OCI-LY1 (cell line): ENCODE data around the gene DFFA.
"Not testable (repeated sequence)": the region's sequence is repeated elsewhere in the genome, so short reads cannot be mapped to it uniquely, and the experiment has no call there.

Experiments used
- H2AFZ ChIP-seq: fragments of 200-600 bp; sonication (generic), shearing (Covaris generic); 2 replicates; pipeline ENCODE4 v1.6.0; 2014; ENCODE audit warnings: antibody characterized with exemption, mild to moderate bottlenecking, low read length
- H3F3A ChIP-seq: fragments of 200-600 bp; sonication (generic), shearing (Covaris generic); 2 replicates; pipeline ENCODE4 v1.6.0; 2014; ENCODE audit warnings: mild to moderate bottlenecking, antibody characterized with exemption, low read length, moderate library complexity; ENCODE audit not compliant: insufficient read depth
- H3K27ac ChIP-seq: fragments of 200-600 bp; sonication (generic); 2 replicates; pipeline ENCODE4 v1.5.1; 2014; ENCODE audit warnings: low read length, mixed run types, mild to moderate bottlenecking, low read depth; ENCODE audit not compliant: poor library complexity, severe bottlenecking
- H3K27me3 ChIP-seq: fragments of 200-600 bp; sonication (generic); 2 replicates; pipeline ENCODE4 v1.6.0; 2014; ENCODE audit warnings: antibody characterized with exemption, mild to moderate bottlenecking, low read length, moderate library complexity; ENCODE audit not compliant: insufficient read depth
- H3K36me3 ChIP-seq: fragments of 200-600 bp; sonication (generic); 2 replicates; pipeline ENCODE4 v1.6.1; 2014; ENCODE audit warnings: mild to moderate bottlenecking, antibody characterized with exemption, low read length, moderate library complexity, mixed read lengths; ENCODE audit not compliant: insufficient read depth
- H3K4me1 ChIP-seq: fragments of 200-600 bp; sonication (generic); 2 replicates; pipeline ENCODE4 v1.5.1; 2014; ENCODE audit warnings: mild to moderate bottlenecking, low read length, moderate library complexity; ENCODE audit not compliant: insufficient read depth, severe bottlenecking
- H3K4me2 ChIP-seq: fragments of 200-600 bp; sonication (generic), shearing (Covaris generic); 2 replicates; pipeline ENCODE4 v1.6.1; 2014; ENCODE audit warnings: low read length
- H3K4me3 ChIP-seq: fragments of 200-600 bp; sonication (generic); 2 replicates; pipeline ENCODE4 v1.5.1; 2014; ENCODE audit warnings: low read length, low read depth, mild to moderate bottlenecking, mixed read lengths; ENCODE audit not compliant: poor library complexity, severe bottlenecking
- H3K79me2 ChIP-seq: fragments of 200-600 bp; shearing (Covaris generic); 2 replicates; pipeline ENCODE4 v1.6.1; 2016; ENCODE audit warnings: mixed run types, low read length, mixed read lengths; ENCODE audit not compliant: insufficient read depth
- H3K9ac ChIP-seq: fragments of 200-600 bp; sonication (generic), shearing (Covaris generic); 2 replicates; pipeline ENCODE4 v1.6.1; 2014; ENCODE audit warnings: mild to moderate bottlenecking, low read length, mixed read lengths
- H3K9me2 ChIP-seq: fragments of 200-600 bp; sonication (generic), shearing (Covaris generic); 2 replicates; pipeline ENCODE4 v1.6.1; 2014; ENCODE audit warnings: low read depth, mild to moderate bottlenecking, low read length, mixed read lengths
- H3K9me3 ChIP-seq: fragments of 200-600 bp; shearing (Covaris generic); 2 replicates; pipeline ENCODE4 v1.6.1; 2014; ENCODE audit warnings: low read length, mixed read lengths
- H4K20me1 ChIP-seq: fragments of 200-600 bp; sonication (generic), shearing (Covaris generic); 2 replicates; pipeline ENCODE4 v1.6.0; 2016; ENCODE audit warnings: mild to moderate bottlenecking, low read length; ENCODE audit not compliant: insufficient read depth
- EZH2 ChIP-seq: fragments of 200-600 bp; sonication (generic), shearing (Covaris generic); IDR thresholded peaks from 2 replicates; pipeline ENCODE4 v1.8.0; 2017; ENCODE audit warnings: borderline replicate concordance, mixed run types, mild to moderate bottlenecking, antibody characterized with exemption, low read length, moderate library complexity, mixed read lengths
- TF ChIP-seq, protein P1 (sequence below): fragments of 200-600 bp; sonication (generic), shearing (Covaris generic); IDR thresholded peaks from 2 replicates; pipeline ENCODE4 v1.5.1; 2017; ENCODE audit warnings: mild to moderate bottlenecking, antibody characterized with exemption, low read length, moderate library complexity, mixed read lengths

Gene DFFA

DNA sequence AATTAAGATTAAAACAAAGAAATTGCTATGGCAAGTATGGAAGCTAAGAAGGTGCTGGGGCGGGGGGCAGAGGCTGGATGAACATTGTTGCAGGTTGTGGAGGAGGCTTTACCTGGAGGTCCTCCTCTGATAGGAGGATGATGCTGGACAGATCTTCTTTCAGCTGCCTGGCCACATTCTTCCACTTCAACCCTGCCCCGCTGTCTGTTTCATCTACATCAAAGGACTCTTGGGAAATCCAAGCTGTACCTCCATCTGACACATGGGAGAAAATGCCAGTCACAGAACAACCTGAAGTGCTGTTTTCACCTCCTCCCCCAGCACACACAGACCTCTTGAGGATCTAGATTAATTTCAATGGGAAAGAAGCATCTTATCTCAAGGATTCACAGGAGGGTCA lies 5.3 kb downstream of the DFFA start:
- peaks cover 66% of the 10 kb centered on the region for H3K36me3 ChIP-seq

DNA sequence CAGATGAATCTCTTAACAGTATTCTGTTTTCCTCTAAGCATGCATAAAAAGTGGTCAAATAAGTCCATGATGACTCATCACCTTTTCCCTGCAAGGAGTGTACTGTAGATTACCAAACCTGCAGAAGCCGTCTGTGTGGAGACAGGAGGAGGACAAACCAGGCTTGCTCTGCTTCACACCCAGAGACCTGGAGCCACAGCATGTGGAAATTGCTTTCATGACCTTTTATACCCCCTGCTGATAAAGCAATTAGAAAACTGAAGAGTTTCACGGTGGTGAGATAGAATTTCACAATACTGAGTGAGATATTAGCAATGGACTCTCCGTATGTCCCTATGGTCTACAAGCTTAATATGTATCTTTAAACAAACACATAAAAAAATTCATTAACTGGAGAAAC lies 13.1 kb downstream of the DFFA start:
- Histone ChIP-seq H3F3A (no peaks in the 10 kb centered on the region), H3K9me3 (no peaks in the 10 kb centered on the region), H2AFZ (no peak overlapping the region), H3K4me2 (no peak overlapping the region), H3K36me3 (peaks cover 51% of the 10 kb centered on the region), H3K4me3 (no peak overlapping the region), H3K27me3 (no peaks in the 10 kb centered on the region), H4K20me1 (no peaks in the 10 kb centered on the region), H3K9ac (no peak overlapping the region), H3K27ac (no peak overlapping the region), H3K4me1 (no peaks in the 10 kb centered on the region), H3K79me2 (no peaks in the 10 kb centered on the region), H3K9me2 (no peaks in the 10 kb centered on the region)
- no peak for TF ChIP-seq EZH2
- TF ChIP-seq, protein P1, sequence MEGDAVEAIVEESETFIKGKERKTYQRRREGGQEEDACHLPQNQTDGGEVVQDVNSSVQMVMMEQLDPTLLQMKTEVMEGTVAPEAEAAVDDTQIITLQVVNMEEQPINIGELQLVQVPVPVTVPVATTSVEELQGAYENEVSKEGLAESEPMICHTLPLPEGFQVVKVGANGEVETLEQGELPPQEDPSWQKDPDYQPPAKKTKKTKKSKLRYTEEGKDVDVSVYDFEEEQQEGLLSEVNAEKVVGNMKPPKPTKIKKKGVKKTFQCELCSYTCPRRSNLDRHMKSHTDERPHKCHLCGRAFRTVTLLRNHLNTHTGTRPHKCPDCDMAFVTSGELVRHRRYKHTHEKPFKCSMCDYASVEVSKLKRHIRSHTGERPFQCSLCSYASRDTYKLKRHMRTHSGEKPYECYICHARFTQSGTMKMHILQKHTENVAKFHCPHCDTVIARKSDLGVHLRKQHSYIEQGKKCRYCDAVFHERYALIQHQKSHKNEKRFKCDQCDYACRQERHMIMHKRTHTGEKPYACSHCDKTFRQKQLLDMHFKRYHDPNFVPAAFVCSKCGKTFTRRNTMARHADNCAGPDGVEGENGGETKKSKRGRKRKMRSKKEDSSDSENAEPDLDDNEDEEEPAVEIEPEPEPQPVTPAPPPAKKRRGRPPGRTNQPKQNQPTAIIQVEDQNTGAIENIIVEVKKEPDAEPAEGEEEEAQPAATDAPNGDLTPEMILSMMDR: no peak

More for the DNA sequence above, 5.3 kb downstream of the DFFA start:
- no peaks in the 10 kb centered on the region for H4K20me1 ChIP-seq
- H3K27ac ChIP-seq: no peak overlapping the region
- no peaks in the 10 kb centered on the region for H3F3A ChIP-seq
- no peak overlapping the region for H2AFZ ChIP-seq
- no peaks in the 10 kb centered on the region for H3K27me3 ChIP-seq
- H3K9me3 ChIP-seq: no peaks in the 10 kb centered on the region
- TF ChIP-seq, protein P1: no peak
- TF ChIP-seq EZH2: no peak
- no peak overlapping the region for H3K4me3 ChIP-seq
- H3K9me2 ChIP-seq: no peaks in the 10 kb centered on the region
- H3K79me2 ChIP-seq: no peaks in the 10 kb centered on the region
- peaks cover 9% of the 10 kb centered on the region for H3K4me1 ChIP-seq
- no peak overlapping the region for H3K9ac ChIP-seq
- no peak overlapping the region for H3K4me2 ChIP-seq

DNA sequence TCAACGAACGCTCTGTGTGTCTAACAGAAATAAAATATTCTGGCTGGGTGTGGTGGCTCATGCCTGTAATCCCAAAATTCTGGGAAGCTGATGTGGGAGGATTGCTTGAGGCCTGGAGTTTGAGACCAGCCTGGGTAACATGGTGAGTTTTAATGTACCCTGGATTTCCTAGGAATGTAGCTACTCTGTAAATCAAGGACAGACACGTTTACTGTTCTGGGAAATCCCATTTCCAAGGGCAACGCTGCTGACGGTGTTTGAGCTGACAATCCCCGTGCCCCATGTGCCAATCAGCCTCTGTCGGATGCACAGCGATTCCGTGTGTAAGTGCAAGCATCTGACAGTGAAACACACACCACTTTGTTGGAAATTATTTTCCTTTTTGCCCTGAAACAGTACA lies 14.5 kb downstream of the DFFA start:
- Histone ChIP-seq H3K4me2 (no peak overlapping the region), H3K4me1 (no peaks in the 10 kb centered on the region), H2AFZ (no peak overlapping the region), H3K79me2 (no peaks in the 10 kb centered on the region), H3K4me3 (no peak overlapping the region), H3K36me3 (peaks cover 42% of the 10 kb centered on the region), H3K9me3 (no peaks in the 10 kb centered on the region), H3F3A (no peaks in the 10 kb centered on the region), H3K9me2 (no peaks in the 10 kb centered on the region), H3K27ac (no peak overlapping the region), H3K27me3 (no peaks in the 10 kb centered on the region), H3K9ac (no peak overlapping the region), H4K20me1 (no peaks in the 10 kb centered on the region)
- TF ChIP-seq, protein P1: no peak
- TF ChIP-seq EZH2: no peak

DNA sequence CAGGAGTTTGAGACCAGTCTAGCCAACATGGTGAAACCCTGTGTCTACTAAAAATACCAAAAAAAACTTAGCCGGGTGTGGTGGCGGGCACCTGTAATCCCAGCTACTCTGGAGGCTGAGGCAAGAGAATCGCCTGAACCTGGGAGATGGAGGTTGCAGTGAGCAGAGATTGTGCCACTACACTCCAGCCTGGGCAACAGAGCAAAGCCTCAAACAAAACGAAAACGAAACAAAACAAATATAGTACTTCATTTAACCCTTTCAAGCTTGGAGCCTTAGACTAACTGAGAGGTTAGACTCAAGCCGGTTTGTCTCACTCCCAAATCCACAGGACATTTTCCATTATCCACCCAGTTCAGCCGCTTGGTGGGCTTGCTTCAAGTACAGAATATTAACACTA lies 14.9 kb downstream of the DFFA start:
- not testable (repeated sequence) for H2AFZ ChIP-seq, H3K9me3 ChIP-seq, H3K27me3 ChIP-seq, H3K79me2 ChIP-seq, H3F3A ChIP-seq, H3K27ac ChIP-seq, H3K9me2 ChIP-seq, H3K9ac ChIP-seq, H3K4me2 ChIP-seq, H3K4me1 ChIP-seq, H3K4me3 ChIP-seq, H4K20me1 ChIP-seq
- peaks cover 38% of the 10 kb centered on the region for H3K36me3 ChIP-seq
